ENCODE measurements around the gene SDHC. TPM values are rescaled to one million over a fixed set of nuclear protein-coding genes. Genes with fewer than 3 reads are reported as not detected.

SDHC gene
- total and polyA plus RNA-seq, 2 of the 13 experiments (the other 11 are each of a cell fraction or from before 2014, with no cell fraction given), result 27.1 to 229 TPM

DNA sequence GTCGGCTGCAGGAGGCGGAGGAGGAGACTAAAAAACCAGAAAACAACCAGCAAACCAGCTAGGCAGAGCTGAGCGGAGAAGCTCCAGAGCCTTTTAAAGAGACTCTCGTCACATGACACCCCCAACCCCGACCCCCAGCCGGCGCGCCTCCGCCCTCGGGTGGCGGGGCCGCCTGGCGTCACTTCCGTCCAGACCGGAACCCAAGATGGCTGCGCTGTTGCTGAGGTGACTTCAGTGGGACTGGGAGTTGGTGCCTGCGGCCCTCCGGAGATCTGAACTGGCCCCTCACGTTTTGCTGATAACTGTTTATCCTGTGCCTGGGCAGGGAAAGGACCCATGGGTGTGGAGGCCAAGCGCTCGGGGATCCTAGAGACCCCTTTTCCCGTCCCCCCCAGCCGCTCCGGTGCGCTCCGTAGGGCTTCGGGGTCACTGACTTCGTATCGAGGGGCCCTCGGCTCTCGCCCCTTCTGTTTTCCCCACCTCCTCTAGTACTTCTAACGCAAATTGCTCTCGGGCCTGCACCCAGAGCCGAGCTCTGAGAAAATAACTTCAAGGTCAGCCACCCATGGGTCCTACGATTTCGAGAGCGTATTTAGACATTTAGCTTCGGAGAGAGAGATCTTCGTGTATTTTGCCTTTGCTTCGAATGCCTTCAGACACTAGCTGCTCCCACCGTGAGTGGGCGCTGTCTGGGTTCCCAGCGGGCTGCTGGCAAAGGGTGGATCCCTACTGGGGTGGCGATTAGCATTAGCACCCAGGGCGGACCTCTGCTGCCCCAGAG is at the start of gene SDHC (continued):
- TF ChIP-seq, protein P1, sequence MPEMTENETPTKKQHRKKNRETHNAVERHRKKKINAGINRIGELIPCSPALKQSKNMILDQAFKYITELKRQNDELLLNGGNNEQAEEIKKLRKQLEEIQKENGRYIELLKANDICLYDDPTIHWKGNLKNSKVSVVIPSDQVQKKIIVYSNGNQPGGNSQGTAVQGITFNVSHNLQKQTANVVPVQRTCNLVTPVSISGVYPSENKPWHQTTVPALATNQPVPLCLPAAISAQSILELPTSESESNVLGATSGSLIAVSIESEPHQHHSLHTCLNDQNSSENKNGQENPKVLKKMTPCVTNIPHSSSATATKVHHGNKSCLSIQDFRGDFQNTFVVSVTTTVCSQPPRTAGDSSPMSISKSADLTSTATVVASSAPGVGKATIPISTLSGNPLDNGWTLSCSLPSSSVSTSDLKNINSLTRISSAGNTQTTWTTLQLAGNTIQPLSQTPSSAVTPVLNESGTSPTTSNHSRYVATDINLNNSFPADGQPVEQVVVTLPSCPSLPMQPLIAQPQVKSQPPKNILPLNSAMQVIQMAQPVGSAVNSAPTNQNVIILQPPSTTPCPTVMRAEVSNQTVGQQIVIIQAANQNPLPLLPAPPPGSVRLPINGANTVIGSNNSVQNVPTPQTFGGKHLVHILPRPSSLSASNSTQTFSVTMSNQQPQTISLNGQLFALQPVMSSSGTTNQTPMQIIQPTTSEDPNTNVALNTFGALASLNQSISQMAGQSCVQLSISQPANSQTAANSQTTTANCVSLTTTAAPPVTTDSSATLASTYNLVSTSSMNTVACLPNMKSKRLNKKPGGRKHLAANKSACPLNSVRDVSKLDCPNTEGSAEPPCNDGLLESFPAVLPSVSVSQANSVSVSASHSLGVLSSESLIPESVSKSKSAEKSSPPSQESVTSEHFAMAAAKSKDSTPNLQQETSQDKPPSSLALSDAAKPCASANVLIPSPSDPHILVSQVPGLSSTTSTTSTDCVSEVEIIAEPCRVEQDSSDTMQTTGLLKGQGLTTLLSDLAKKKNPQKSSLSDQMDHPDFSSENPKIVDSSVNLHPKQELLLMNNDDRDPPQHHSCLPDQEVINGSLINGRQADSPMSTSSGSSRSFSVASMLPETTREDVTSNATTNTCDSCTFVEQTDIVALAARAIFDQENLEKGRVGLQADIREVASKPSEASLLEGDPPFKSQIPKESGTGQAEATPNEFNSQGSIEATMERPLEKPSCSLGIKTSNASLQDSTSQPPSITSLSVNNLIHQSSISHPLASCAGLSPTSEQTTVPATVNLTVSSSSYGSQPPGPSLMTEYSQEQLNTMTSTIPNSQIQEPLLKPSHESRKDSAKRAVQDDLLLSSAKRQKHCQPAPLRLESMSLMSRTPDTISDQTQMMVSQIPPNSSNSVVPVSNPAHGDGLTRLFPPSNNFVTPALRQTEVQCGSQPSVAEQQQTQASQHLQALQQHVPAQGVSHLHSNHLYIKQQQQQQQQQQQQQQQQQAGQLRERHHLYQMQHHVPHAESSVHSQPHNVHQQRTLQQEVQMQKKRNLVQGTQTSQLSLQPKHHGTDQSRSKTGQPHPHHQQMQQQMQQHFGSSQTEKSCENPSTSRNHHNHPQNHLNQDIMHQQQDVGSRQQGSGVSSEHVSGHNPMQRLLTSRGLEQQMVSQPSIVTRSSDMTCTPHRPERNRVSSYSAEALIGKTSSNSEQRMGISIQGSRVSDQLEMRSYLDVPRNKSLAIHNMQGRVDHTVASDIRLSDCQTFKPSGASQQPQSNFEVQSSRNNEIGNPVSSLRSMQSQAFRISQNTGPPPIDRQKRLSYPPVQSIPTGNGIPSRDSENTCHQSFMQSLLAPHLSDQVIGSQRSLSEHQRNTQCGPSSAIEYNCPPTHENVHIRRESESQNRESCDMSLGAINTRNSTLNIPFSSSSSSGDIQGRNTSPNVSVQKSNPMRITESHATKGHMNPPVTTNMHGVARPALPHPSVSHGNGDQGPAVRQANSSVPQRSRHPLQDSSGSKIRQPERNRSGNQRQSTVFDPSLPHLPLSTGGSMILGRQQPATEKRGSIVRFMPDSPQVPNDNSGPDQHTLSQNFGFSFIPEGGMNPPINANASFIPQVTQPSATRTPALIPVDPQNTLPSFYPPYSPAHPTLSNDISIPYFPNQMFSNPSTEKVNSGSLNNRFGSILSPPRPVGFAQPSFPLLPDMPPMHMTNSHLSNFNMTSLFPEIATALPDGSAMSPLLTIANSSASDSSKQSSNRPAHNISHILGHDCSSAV (CRISPR knock-in tag; IDR thresholded peaks at IDR 0.05; ENCODE audit: borderline replicate concordance), result no peak
- TF ChIP-seq ZNF670 (CRISPR knock-in tag; IDR thresholded peaks at IDR 0.05; ENCODE audit: borderline replicate concordance) (peak; percentile 82; the same call in 1 of the 2 replicates), NR2F1 (CRISPR knock-in tag; IDR thresholded peaks at IDR 0.05) (peak in 1 of 2 experiments; percentile 21; a peak in 1 of 4 replicates), MED13 (CRISPR knock-in tag; IDR thresholded peaks at IDR 0.05) (peak; percentile 37; the same call in 1 of the 2 replicates), ZNF709 (CRISPR knock-in tag; IDR thresholded peaks at IDR 0.05) (peak; percentile 48; the same call in 1 of the 2 replicates), SIX1 (CRISPR knock-in tag; IDR thresholded peaks at IDR 0.05; ENCODE audit: borderline replicate concordance) (no peak), XBP1 (CRISPR knock-in tag; IDR thresholded peaks at IDR 0.05) (no peak), ZNF234 (CRISPR knock-in tag; conservative IDR thresholded peaks at IDR 0.05) (no peak), ZFP36L1 (CRISPR knock-in tag; IDR thresholded peaks at IDR 0.05) (no peak; the same call in 1 of the 2 replicates), ZNF33B (CRISPR knock-in tag; IDR thresholded peaks at IDR 0.05) (no peak)
- TF ChIP-seq, protein P2, sequence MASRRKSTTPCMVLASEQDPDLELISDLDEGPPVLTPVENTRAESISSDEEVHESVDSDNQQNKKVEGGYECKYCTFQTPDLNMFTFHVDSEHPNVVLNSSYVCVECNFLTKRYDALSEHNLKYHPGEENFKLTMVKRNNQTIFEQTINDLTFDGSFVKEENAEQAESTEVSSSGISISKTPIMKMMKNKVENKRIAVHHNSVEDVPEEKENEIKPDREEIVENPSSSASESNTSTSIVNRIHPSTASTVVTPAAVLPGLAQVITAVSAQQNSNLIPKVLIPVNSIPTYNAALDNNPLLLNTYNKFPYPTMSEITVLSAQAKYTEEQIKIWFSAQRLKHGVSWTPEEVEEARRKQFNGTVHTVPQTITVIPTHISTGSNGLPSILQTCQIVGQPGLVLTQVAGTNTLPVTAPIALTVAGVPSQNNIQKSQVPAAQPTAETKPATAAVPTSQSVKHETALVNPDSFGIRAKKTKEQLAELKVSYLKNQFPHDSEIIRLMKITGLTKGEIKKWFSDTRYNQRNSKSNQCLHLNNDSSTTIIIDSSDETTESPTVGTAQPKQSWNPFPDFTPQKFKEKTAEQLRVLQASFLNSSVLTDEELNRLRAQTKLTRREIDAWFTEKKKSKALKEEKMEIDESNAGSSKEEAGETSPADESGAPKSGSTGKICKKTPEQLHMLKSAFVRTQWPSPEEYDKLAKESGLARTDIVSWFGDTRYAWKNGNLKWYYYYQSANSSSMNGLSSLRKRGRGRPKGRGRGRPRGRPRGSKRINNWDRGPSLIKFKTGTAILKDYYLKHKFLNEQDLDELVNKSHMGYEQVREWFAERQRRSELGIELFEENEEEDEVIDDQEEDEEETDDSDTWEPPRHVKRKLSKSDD (CRISPR knock-in tag; IDR thresholded peaks at IDR 0.05; ENCODE audit: low read depth), result no peak
- TF ChIP-seq, protein P3, sequence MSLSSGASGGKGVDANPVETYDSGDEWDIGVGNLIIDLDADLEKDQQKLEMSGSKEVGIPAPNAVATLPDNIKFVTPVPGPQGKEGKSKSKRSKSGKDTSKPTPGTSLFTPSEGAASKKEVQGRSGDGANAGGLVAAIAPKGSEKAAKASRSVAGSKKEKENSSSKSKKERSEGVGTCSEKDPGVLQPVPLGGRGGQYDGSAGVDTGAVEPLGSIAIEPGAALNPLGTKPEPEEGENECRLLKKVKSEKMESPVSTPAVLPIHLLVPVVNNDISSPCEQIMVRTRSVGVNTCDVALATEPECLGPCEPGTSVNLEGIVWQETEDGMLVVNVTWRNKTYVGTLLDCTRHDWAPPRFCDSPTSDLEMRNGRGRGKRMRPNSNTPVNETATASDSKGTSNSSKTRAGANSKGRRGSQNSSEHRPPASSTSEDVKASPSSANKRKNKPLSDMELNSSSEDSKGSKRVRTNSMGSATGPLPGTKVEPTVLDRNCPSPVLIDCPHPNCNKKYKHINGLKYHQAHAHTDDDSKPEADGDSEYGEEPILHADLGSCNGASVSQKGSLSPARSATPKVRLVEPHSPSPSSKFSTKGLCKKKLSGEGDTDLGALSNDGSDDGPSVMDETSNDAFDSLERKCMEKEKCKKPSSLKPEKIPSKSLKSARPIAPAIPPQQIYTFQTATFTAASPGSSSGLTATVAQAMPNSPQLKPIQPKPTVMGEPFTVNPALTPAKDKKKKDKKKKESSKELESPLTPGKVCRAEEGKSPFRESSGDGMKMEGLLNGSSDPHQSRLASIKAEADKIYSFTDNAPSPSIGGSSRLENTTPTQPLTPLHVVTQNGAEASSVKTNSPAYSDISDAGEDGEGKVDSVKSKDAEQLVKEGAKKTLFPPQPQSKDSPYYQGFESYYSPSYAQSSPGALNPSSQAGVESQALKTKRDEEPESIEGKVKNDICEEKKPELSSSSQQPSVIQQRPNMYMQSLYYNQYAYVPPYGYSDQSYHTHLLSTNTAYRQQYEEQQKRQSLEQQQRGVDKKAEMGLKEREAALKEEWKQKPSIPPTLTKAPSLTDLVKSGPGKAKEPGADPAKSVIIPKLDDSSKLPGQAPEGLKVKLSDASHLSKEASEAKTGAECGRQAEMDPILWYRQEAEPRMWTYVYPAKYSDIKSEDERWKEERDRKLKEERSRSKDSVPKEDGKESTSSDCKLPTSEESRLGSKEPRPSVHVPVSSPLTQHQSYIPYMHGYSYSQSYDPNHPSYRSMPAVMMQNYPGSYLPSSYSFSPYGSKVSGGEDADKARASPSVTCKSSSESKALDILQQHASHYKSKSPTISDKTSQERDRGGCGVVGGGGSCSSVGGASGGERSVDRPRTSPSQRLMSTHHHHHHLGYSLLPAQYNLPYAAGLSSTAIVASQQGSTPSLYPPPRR (CRISPR knock-in tag; IDR thresholded peaks at IDR 0.05; ENCODE audit: borderline replicate concordance), result no peak
